GM12872 (cell line): ENCODE results near the gene SV2C.

Experiments
- CTCF ChIP-seq: IDR thresholded peaks from 3 replicates; pipeline ENCODE4 v1.5.1; 2011; ENCODE audit warnings: low read depth, mild to moderate bottlenecking, low read length, moderate library complexity; ENCODE audit not compliant: insufficient read depth

SV2C gene

GRCh38 chr5:76391014-76391413, 307.8 kb downstream of the SV2C start:
- TF ChIP-seq CTCF = no peak

- TF ChIP-seq CTCF = no peak
Measured at GRCh38 chr5:76393035-76393680, 310.0 kb downstream of the SV2C start.

GRCh38 chr5:76397200-76397599, 314.0 kb downstream of the SV2C start:
- TF ChIP-seq CTCF = no peak

GRCh38 chr5:76399268-76399667, 316.1 kb downstream of the SV2C start:
- no peak for TF ChIP-seq CTCF

- no peak for TF ChIP-seq CTCF
Measured at GRCh38 chr5:76400466-76400865, 317.3 kb downstream of the SV2C start.

- no peak for TF ChIP-seq CTCF
Measured at GRCh38 chr5:76401801-76402250, 318.6 kb downstream of the SV2C start.

- no peak for TF ChIP-seq CTCF
Measured at GRCh38 chr5:76402251-76402885, 319.2 kb downstream of the SV2C start.
